Tibial nerve (tissue), 4 donors: Measurements from ENCODE around the gene PDF. TPM values are rescaled to one million over a fixed set of nuclear protein-coding genes. Genes with fewer than 3 reads are reported as not detected.

ENCODE experiments used
- DNase-seq, 2 donors: peaks; one replicate each; pipeline ENCODE4 v3.0.0-alpha.2; 2019; ENCODE audit warnings: low spot score in 2 of 2
- H3K27ac ChIP-seq, 4 donors: fragments of 200-600 bp; sonication (generic) in 3 of 4; one replicate each; pipeline ENCODE4 v1.5.1; 2017 to 2019; ENCODE audit warnings: mild to moderate bottlenecking in 1 of 4
- H3K27me3 ChIP-seq, 2 donors: fragments of 200-600 bp; sonication (generic) in 1 of 2; one replicate each; pipeline versions ENCODE4 v1.5.1 to v1.6.0; 2017 to 2019
- H3K36me3 ChIP-seq, 3 donors: fragments of 200-600 bp; sonication (generic); one replicate each; pipeline ENCODE4 v1.5.1; 2018 to 2019
- H3K4me1 ChIP-seq, 4 donors: fragments of 200-600 bp; sonication (generic) in 3 of 4; one replicate each; pipeline ENCODE4 v1.5.1; 2017 to 2019
- H3K4me3 ChIP-seq, 4 donors: fragments of 200-600 bp; sonication (generic) in 3 of 4; one replicate each; pipeline ENCODE4 v1.5.1; 2017 to 2019; ENCODE audit warnings: mild to moderate bottlenecking in 1 of 4, moderate library complexity in 1 of 4
- H3K9me3 ChIP-seq, 4 donors: fragments of 200-600 bp; sonication (generic) in 3 of 4; one replicate each; pipeline ENCODE4 v1.5.1; 2017 to 2019
- EP300 ChIP-seq, 2 donors: sonication (generic); formaldehyde crosslinking; IDR thresholded peaks; one replicate each; pipeline ENCODE4 v1.6.1; 2017; ENCODE audit warnings: antibody characterized with exemption in 2 of 2, mild to moderate bottlenecking in 1 of 2
- POLR2A ChIP-seq, 2 donors: fragments of 450-650 bp; IDR thresholded peaks; one replicate each; pipeline ENCODE4 v1.6.1; 2017; ENCODE audit warnings: antibody characterized with exemption in 2 of 2, mild to moderate bottlenecking in 2 of 2, moderate library complexity in 2 of 2
- WGBS, 2 donors: methylation state at CpG; one replicate each; pipeline ENCODE4 v1.1.5; 2018; 5-methylcytosine and 5-hydroxymethylcytosine counted together
- total RNA-seq, 4 donors: library from RNA; depleted of rRNA; stranded (reverse); fragments of >200 nt; gene quantifications; one replicate each; pipeline ENCODE4 v1.1.0, GENCODE V29; 2016
- TF ChIP-seq, protein P1 (sequence below), 5 experiments: fragments of 200-600 bp in 3 of 5; fragments of 450-650 bp in 2 of 5; sonication (generic) in 3 of 5; IDR thresholded peaks; one replicate each; pipeline ENCODE4 v1.5.1; 2016 to 2019; ENCODE audit warnings: antibody characterized with exemption in 5 of 5, mild to moderate bottlenecking in 3 of 5, moderate library complexity in 2 of 5

The PDF gene
- total RNA-seq, 4 donors from 2014 or later = 6.8 to 20.7 (median 15.8) TPM

DNA sequence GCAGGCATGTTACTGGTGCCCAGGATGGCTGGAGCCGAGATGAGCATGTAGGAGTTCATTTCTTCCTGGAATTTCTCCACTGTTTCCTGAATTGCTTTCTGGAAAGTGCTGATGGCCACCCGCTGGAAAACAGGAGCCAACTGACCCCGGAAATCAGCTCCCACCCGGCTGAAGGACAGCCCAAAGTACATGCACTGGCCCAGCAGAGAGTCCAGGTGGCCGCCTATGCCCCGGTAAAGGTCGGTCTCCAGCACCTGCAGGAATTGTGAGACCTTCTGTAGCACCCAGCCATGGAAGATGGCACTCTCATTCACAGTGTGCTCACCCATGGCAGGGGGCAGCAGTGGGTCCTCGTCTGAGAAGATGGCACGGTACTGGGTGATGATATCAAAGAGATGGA, 4.3 kb upstream of the PDF start:
- H3K36me3 ChIP-seq = peaks cover 0 to 52% (median 13%) of the 10 kb centered on the region in 3 donors
- peaks cover 0 to 55% (median 13%) of the 10 kb centered on the region in 4 donors for H3K4me1 ChIP-seq

DNA sequence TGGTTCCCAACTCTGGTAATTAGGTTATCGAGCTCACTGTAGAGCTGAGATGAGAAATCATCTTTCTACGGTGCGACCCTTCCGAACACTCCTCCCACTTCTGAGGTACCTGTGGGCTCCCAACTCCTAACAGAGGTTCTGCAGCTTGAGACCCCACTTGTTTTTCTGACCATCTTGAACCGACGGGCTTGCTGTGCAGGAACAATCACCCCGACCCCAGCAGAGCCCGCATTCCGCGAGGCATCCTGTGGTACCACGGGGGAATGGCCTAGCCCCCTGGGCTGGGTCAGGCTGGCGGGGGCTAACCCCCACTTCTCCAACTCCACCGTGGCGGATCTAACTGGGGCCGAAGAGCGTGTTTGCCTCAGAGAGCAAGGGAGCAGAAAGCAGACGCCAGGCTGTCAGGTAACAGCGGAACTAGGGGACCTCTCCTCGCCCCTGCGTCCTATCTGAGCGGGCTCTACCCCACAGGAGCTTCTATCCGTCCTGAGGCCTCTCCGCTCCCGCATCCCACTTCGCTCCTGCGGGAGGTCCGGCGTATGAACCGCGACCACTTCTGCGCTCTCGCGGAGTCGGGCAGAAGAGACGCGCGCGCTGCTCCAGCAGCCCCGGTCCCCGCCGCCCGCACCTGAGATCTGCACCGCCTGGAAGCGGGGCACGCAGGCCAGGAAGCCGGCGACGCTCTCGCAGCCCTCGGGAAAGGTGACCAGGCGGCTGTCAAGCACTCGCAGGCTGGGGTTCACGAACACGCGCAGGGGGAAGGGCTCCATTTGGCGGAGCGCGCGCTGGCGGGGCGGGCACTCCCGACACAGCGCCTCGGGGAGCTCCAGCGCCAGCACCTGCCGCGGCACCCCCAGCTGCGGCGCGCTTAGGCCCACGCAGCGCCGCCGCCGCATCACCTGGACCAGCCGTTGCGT, 761 bp downstream of the PDF start:
- Histone ChIP-seq H3K4me3 (peak overlapping the region; percentile 52 to 90 (median 76)), H3K27ac (peak overlapping the region in 2 of 4 donors; percentile 89 to 92), H3K4me1 (peaks cover 7 to 66% (median 17%) of the 10 kb centered on the region in 4 donors), H3K9me3 (no peaks in the 10 kb centered on the region), H3K36me3 (peaks cover 0 to 73% (median 10%) of the 10 kb centered on the region in 3 donors), H3K27me3 (no peaks in the 10 kb centered on the region)
- DNase-seq = no peak
- no peak for TF ChIP-seq POLR2A (IDR thresholded peaks at IDR 0.05)
- TF ChIP-seq EP300 (IDR thresholded peaks at IDR 0.05) = no peak
- TF ChIP-seq, protein P1, sequence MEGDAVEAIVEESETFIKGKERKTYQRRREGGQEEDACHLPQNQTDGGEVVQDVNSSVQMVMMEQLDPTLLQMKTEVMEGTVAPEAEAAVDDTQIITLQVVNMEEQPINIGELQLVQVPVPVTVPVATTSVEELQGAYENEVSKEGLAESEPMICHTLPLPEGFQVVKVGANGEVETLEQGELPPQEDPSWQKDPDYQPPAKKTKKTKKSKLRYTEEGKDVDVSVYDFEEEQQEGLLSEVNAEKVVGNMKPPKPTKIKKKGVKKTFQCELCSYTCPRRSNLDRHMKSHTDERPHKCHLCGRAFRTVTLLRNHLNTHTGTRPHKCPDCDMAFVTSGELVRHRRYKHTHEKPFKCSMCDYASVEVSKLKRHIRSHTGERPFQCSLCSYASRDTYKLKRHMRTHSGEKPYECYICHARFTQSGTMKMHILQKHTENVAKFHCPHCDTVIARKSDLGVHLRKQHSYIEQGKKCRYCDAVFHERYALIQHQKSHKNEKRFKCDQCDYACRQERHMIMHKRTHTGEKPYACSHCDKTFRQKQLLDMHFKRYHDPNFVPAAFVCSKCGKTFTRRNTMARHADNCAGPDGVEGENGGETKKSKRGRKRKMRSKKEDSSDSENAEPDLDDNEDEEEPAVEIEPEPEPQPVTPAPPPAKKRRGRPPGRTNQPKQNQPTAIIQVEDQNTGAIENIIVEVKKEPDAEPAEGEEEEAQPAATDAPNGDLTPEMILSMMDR (IDR thresholded peaks at IDR 0.05) = no peak
- 14 to 21% methylated on average over 17 to 29 of the region's 77 CpGs for WGBS, 2 donors

More for the DNA sequence above, 4.3 kb upstream of the PDF start:
- no peak overlapping the region for H3K4me3 ChIP-seq
- WGBS, 2 donors = 88 to 95% methylated on average over 8 to 9 of the region's 9 CpGs
- no peak overlapping the region for H3K27ac ChIP-seq
- no peaks in the 10 kb centered on the region for H3K9me3 ChIP-seq
- no peaks in the 10 kb centered on the region for H3K27me3 ChIP-seq
- no peak for DNase-seq
- TF ChIP-seq, protein P1 (IDR thresholded peaks at IDR 0.05) = no peak
- no peak for TF ChIP-seq EP300 (IDR thresholded peaks at IDR 0.05)
- TF ChIP-seq POLR2A (IDR thresholded peaks at IDR 0.05) = no peak

DNA sequence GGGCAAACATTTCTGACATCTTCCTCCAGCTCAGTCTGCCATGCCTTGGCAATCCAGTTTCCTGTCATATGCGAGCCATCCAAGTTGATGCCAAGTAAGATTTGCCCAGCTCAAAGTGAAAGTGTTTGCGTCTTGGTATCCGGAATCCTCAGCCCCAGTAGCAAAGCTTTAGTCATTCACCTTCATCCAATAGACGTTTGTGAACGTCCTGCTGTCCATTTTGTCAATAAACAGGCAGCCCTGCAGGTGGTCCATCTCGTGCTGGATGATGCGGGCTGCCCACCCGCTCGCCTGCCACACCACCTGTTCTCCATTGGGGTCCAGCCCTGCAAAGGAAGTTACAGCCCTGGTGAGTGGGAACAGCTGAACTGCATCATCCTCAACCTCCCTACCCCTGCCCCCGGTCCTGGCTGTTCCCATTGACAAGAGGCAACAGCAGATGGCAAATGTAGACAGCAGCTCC, 1.5 kb downstream of the PDF start:
- Histone ChIP-seq H3K36me3 (peaks cover 0 to 73% (median 7%) of the 10 kb centered on the region in 3 donors), H3K27me3 (no peaks in the 10 kb centered on the region), H3K4me1 (peaks cover 7 to 66% (median 17%) of the 10 kb centered on the region in 4 donors), H3K27ac (no peak overlapping the region), H3K4me3 (peak overlapping the region in 2 of 4 donors; percentile 84 to 90), H3K9me3 (no peaks in the 10 kb centered on the region)
- TF ChIP-seq, protein P1 (IDR thresholded peaks at IDR 0.05) = no peak
- TF ChIP-seq POLR2A (IDR thresholded peaks at IDR 0.05) = no peak
- TF ChIP-seq EP300 (IDR thresholded peaks at IDR 0.05) = no peak
- DNase-seq = no peak
- 52 to 72% methylated on average over 10 of the region's 10 CpGs for WGBS, 2 donors

DNA sequence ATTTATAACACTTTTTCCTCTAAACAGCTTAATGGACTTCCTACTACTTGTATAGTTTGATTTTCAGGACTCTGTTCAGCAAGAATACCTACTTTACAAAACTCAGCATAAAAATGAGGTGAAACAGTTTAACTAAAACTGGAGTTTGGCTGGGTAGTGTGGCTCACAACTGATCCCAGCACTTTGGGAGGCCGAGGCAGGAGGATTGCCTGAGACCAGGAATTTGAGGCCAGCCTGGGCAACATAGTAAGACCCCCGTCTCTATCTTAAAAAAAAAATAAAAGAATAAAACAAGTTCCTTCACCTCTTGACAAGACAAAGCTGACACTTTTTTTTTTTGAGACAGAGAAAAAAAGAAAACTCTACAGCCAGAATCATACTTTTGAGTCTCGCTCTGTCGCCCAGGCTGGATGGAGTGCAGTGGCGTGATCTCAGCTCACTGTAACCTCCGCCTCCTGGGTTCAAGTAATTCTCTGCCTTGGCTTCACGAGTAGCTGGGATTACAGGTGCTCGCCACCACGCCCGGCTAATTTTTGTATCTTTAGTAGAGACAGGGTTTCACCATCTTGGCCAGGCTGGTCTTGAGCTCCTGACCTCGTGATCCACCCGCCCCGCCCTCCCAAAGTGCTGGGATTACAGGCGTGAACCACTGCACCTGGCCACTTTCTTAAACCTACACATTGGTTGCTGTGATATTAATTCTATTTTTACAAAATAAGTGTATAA, 2.6 kb downstream of the PDF start:
- Histone ChIP-seq H3K27me3 (no peaks in the 10 kb centered on the region), H3K4me1 (peaks cover 7 to 59% (median 17%) of the 10 kb centered on the region in 4 donors), H3K27ac (no peak overlapping the region), H3K4me3 (no peak overlapping the region), H3K9me3 (no peaks in the 10 kb centered on the region), H3K36me3 (peaks cover 2 to 73% (median 6%) of the 10 kb centered on the region in 3 donors)
- no peak for DNase-seq
- 91 to 92% methylated on average over 14 of the region's 14 CpGs for WGBS, 2 donors
- TF ChIP-seq, protein P1 (IDR thresholded peaks at IDR 0.05) = no peak
- no peak for TF ChIP-seq POLR2A (IDR thresholded peaks at IDR 0.05)
- no peak for TF ChIP-seq EP300 (IDR thresholded peaks at IDR 0.05)
